Liver (tissue), 9 donors: Measurements from ENCODE around the gene ZNF691. TPM values are rescaled to one million over a fixed set of nuclear protein-coding genes. Genes with fewer than 3 reads are reported as not detected.

ENCODE experiments used
- DNase-seq: peaks from one replicate; pipeline ENCODE4 v3.0.0-alpha.2; 2017; ENCODE audit warnings: low spot score
- H3K27ac ChIP-seq, 2 donors: one replicate each; pipeline ENCODE4 v1.7.0; 2013; ENCODE audit warnings: inconsistent platforms in 2 of 2, low read length in 2 of 2, control low read depth in 1 of 2, low read depth in 1 of 2, mild to moderate bottlenecking in 1 of 2
- H3K27me3 ChIP-seq, 4 donors: one replicate each; pipeline versions ENCODE4 v1.6.1 to v1.7.0; 2013; ENCODE audit warnings: low read length in 3 of 4, inconsistent platforms in 1 of 4, mild to moderate bottlenecking in 1 of 4, moderate library complexity in 1 of 4; ENCODE audit not compliant: control insufficient read depth in 4 of 4, insufficient read depth in 4 of 4
- H3K36me3 ChIP-seq, 4 donors: one replicate each; pipeline versions ENCODE4 v1.6.1 to v1.7.0; 2013; ENCODE audit warnings: low read length in 3 of 4, mild to moderate bottlenecking in 3 of 4, low read depth in 1 of 4, moderate library complexity in 1 of 4; ENCODE audit not compliant: control insufficient read depth in 4 of 4, insufficient read depth in 3 of 4
- H3K4me1 ChIP-seq, 4 donors: one replicate each; pipeline versions ENCODE4 v1.6.1 to v1.7.0; 2013; ENCODE audit warnings: low read length in 3 of 4, mild to moderate bottlenecking in 3 of 4, moderate library complexity in 1 of 4; ENCODE audit not compliant: control insufficient read depth in 4 of 4, insufficient read depth in 4 of 4
- H3K4me3 ChIP-seq, 3 donors: one replicate each; pipeline versions ENCODE4 v1.6.1 to v1.7.0; 2013; ENCODE audit warnings: low read length in 3 of 3, control low read depth in 1 of 3, low read depth in 1 of 3, mild to moderate bottlenecking in 1 of 3
- H3K9ac ChIP-seq, 2 donors: one replicate each; pipeline ENCODE4 v1.7.0; 2013; ENCODE audit warnings: low read length in 2 of 2, mild to moderate bottlenecking in 2 of 2, moderate library complexity in 2 of 2, control low read depth in 1 of 2, low read depth in 1 of 2
- H3K9me3 ChIP-seq, 4 donors: one replicate each; pipeline versions ENCODE4 v1.6.1 to v1.7.0; 2013; ENCODE audit warnings: low read length in 3 of 4; ENCODE audit not compliant: control insufficient read depth in 4 of 4
- EGR1 ChIP-seq, 2 donors: IDR thresholded peaks; 2 replicates each; pipeline ENCODE4 v1.6.1; 2016 to 2018; ENCODE audit warnings: antibody characterized with exemption in 2 of 2, low read depth in 2 of 2
- FOXA1 ChIP-seq: IDR thresholded peaks from 2 replicates; pipeline ENCODE4 v1.6.1; 2016; ENCODE audit warnings: antibody characterized with exemption
- FOXA2 ChIP-seq: IDR thresholded peaks from 2 replicates; pipeline ENCODE4 v1.6.1; 2016; ENCODE audit warnings: antibody characterized with exemption
- GABPA ChIP-seq, 2 donors: IDR thresholded peaks in 1 of 2; conservative IDR thresholded peaks in 1 of 2; 2 replicates each; pipeline ENCODE4 v1.6.1; 2016; ENCODE audit warnings: antibody characterized with exemption in 2 of 2, mild to moderate bottlenecking in 1 of 2, moderate library complexity in 1 of 2
- HNF4A ChIP-seq, 2 donors: conservative IDR thresholded peaks; 2 replicates each; pipeline ENCODE4 v1.6.1; 2016; ENCODE audit warnings: antibody characterized with exemption in 2 of 2, mild to moderate bottlenecking in 2 of 2
- JUND ChIP-seq, 2 donors: IDR thresholded peaks; 2 replicates each; pipeline ENCODE4 v1.6.1; 2016; ENCODE audit warnings: antibody characterized with exemption in 2 of 2
- RAD21 ChIP-seq, 2 donors: IDR thresholded peaks; 2 replicates each; pipeline ENCODE4 v1.6.1; 2016; ENCODE audit warnings: antibody characterized with exemption in 2 of 2, mild to moderate bottlenecking in 2 of 2
- RXRA ChIP-seq, 2 donors: IDR thresholded peaks; 2 replicates each; pipeline ENCODE4 v1.6.1; 2017 to 2018; ENCODE audit warnings: antibody characterized with exemption in 2 of 2, mild to moderate bottlenecking in 1 of 2
- SP1 ChIP-seq: IDR thresholded peaks from 2 replicates; pipeline ENCODE4 v1.6.1; 2018; ENCODE audit warnings: antibody characterized with exemption, mild to moderate bottlenecking
- TAF1 ChIP-seq: conservative IDR thresholded peaks from 2 replicates; pipeline ENCODE4 v1.6.1; 2016; ENCODE audit warnings: antibody characterized with exemption, mild to moderate bottlenecking
- YY1 ChIP-seq: IDR thresholded peaks from 2 replicates; pipeline ENCODE4 v1.6.1; 2016; ENCODE audit warnings: antibody characterized with exemption, mild to moderate bottlenecking
- WGBS: extraction: QIAGEN DNeasy Blood & Tissue Kit; methylation state at CpG from one replicate; pipeline ENCODE4 v1.1.7; 2013; 5-methylcytosine and 5-hydroxymethylcytosine counted together
- polyA plus RNA-seq, 2 donors: library from polyadenylated mRNA; stranded (reverse) in 1 of 2; unstranded in 1 of 2; fragments of 200-250 nt in 1 of 2; fragments of >200 nt in 1 of 2; fragmentation: Nextera tagmentation in 1 of 2; extraction: Ambion mirVana in 1 of 2; gene quantifications; one replicate each; pipeline versions ENCODE4 v1.2.1 to v1.2.3, GENCODE V29; 2013 to 2015
- total RNA-seq, 2 donors: library from RNA; depleted of rRNA; stranded (reverse); fragments of >200 nt; gene quantifications; one replicate each; pipeline ENCODE4 v1.2.3, GENCODE V29; 2014
- TF ChIP-seq, protein P1 (sequence below): IDR thresholded peaks from 2 replicates; pipeline ENCODE4 v1.6.1; 2016; ENCODE audit warnings: antibody characterized with exemption
- TF ChIP-seq, protein P2 (sequence below): IDR thresholded peaks from 2 replicates; pipeline ENCODE4 v1.6.1; 2016; ENCODE audit warnings: antibody characterized with exemption
- TF ChIP-seq, protein P3 (sequence below): fragments of 150-350 bp; IDR thresholded peaks from 2 replicates; pipeline ENCODE4 v1.5.1; 2017; ENCODE audit warnings: improper control_type of control experiment, low read depth, low read length; ENCODE audit not compliant: missing input control
- TF ChIP-seq, protein P4 (sequence below): IDR thresholded peaks from 2 replicates; pipeline ENCODE4 v1.6.1; 2016; ENCODE audit warnings: antibody characterized with exemption
- donor health status: healthy.
- donor health status: healthy.
- donor health status: healthy.
- donor health status: healthy.
- donor health status: healthy.

Gene ZNF691
- total and polyA plus RNA-seq, 4 donors: 2.7 to 8.9 (median 5.5) TPM

DNA sequence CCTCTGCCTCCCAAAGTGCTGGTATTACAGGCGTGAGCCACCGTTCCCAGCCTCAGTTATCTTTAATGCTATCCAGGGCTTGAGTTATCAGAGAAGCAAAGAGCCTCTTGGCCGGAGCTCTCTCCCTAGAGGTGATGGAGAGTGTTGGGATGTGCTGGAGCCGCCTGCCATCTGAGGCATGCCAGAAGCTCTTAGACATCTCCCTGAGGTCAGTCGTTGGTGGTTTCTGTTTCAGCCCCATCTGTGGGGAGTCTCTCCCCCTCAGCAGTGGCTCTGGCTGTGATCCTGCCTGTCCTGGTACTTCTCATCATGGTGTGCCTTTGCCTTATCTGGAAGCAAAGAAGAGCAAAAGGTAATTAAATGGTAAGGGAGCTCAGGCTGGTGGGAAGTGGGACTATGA, 11.6 kb upstream of the ZNF691 start:
- no peak for TF ChIP-seq HNF4A (conservative IDR thresholded peaks at IDR 0.05)
- no peak for TF ChIP-seq YY1
- TF ChIP-seq, protein P1, sequence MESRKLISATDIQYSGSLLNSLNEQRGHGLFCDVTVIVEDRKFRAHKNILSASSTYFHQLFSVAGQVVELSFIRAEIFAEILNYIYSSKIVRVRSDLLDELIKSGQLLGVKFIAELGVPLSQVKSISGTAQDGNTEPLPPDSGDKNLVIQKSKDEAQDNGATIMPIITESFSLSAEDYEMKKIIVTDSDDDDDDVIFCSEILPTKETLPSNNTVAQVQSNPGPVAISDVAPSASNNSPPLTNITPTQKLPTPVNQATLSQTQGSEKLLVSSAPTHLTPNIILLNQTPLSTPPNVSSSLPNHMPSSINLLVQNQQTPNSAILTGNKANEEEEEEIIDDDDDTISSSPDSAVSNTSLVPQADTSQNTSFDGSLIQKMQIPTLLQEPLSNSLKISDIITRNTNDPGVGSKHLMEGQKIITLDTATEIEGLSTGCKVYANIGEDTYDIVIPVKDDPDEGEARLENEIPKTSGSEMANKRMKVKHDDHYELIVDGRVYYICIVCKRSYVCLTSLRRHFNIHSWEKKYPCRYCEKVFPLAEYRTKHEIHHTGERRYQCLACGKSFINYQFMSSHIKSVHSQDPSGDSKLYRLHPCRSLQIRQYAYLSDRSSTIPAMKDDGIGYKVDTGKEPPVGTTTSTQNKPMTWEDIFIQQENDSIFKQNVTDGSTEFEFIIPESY: no peak
- TF ChIP-seq, protein P2, sequence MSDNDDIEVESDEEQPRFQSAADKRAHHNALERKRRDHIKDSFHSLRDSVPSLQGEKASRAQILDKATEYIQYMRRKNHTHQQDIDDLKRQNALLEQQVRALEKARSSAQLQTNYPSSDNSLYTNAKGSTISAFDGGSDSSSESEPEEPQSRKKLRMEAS: no peak
- TF ChIP-seq JUND (IDR thresholded peaks at IDR 0.05): no peak
- H3K9ac ChIP-seq: no peak overlapping the region
- H3K4me3 ChIP-seq: no peak overlapping the region
- no peak overlapping the region for H3K27ac ChIP-seq
- H3K9me3 ChIP-seq: no peaks in the 10 kb centered on the region
- H3K36me3 ChIP-seq: peaks cover 0 to 17% (median 5%) of the 10 kb centered on the region in 4 donors
- no peaks in the 10 kb centered on the region for H3K27me3 ChIP-seq
- H3K4me1 ChIP-seq: no peaks in the 10 kb centered on the region
- DNase-seq: no peak
- 93% methylated on average over 5 of the region's 5 CpGs for WGBS

DNA sequence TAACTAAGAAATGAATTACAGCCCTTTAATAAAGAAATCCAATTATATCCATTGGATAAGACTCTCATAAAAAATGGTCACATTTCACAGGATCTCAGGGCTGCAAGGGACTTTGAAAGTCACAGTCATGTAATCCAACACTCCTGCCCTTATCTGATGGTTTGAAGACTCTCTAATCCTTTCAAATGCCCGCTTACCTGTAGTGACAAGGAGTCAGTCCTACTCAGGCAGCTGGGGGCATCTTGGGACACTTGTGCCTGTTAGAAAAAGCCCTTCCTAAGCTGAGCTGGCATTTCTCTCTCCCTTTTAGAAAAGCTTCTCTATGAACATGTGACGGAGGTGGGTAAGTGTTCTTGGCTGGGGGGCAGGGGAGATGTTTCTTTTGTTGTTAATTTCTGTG, 11.0 kb upstream of the ZNF691 start:
- Histone ChIP-seq H3K9me3 (no peaks in the 10 kb centered on the region), H3K4me3 (no peak overlapping the region), H3K27me3 (no peaks in the 10 kb centered on the region), H3K9ac (no peak overlapping the region), H3K36me3 (peaks cover 0 to 15% (median 4%) of the 10 kb centered on the region in 4 donors), H3K27ac (no peak overlapping the region), H3K4me1 (no peaks in the 10 kb centered on the region)
- TF ChIP-seq TAF1 (no peak), JUND (IDR thresholded peaks at IDR 0.05) (no peak), YY1 (no peak), RXRA (IDR thresholded peaks at IDR 0.05) (no peak)
- 98% methylated on average over 2 of the region's 2 CpGs for WGBS
- no peak for DNase-seq

DNA sequence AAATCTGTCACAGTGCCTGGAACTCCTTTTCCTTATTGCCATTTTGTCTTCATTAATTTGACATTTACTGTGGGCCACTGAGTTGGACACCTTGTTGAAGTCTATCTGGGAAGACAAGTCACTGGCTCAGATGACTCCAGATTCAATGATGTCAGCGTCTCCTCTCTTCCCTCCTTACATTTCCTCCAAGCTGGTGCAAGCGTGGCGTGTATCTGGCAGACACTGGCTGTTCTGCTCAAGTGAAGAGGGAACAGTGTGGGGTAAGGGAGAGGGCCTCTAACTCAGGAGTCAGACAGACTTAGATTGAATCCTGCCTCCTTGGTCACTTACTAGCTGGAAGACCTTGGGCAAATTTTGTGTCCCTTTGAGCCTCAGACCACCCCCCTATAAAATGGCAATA, 8.7 kb upstream of the ZNF691 start:
- H3K4me1 ChIP-seq: no peaks in the 10 kb centered on the region
- no peaks in the 10 kb centered on the region for H3K9me3 ChIP-seq
- 61% methylated on average over 3 of the region's 3 CpGs for WGBS
- peaks cover 1 to 19% (median 12%) of the 10 kb centered on the region in 4 donors for H3K36me3 ChIP-seq
- no peaks in the 10 kb centered on the region for H3K27me3 ChIP-seq
- no peak for DNase-seq
- no peak overlapping the region for H3K9ac ChIP-seq
- H3K4me3 ChIP-seq: no peak overlapping the region
- TF ChIP-seq, protein P1: no peak
- TF ChIP-seq EGR1 (IDR thresholded peaks at IDR 0.05; ENCODE audit: low read depth in 2 of 2) (no peak), RAD21 (IDR thresholded peaks at IDR 0.05) (no peak), RXRA (IDR thresholded peaks at IDR 0.05) (no peak), HNF4A (conservative IDR thresholded peaks at IDR 0.05) (no peak), SP1 (no peak), GABPA (IDR thresholded peaks at IDR 0.05 in 1 of 2, conservative IDR thresholded peaks at IDR 0.05 in 1 of 2) (no peak), FOXA2 (no peak), FOXA1 (no peak), YY1 (no peak), TAF1 (no peak)
- TF ChIP-seq, protein P3, sequence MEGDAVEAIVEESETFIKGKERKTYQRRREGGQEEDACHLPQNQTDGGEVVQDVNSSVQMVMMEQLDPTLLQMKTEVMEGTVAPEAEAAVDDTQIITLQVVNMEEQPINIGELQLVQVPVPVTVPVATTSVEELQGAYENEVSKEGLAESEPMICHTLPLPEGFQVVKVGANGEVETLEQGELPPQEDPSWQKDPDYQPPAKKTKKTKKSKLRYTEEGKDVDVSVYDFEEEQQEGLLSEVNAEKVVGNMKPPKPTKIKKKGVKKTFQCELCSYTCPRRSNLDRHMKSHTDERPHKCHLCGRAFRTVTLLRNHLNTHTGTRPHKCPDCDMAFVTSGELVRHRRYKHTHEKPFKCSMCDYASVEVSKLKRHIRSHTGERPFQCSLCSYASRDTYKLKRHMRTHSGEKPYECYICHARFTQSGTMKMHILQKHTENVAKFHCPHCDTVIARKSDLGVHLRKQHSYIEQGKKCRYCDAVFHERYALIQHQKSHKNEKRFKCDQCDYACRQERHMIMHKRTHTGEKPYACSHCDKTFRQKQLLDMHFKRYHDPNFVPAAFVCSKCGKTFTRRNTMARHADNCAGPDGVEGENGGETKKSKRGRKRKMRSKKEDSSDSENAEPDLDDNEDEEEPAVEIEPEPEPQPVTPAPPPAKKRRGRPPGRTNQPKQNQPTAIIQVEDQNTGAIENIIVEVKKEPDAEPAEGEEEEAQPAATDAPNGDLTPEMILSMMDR: no peak
- TF ChIP-seq, protein P2: no peak
- TF ChIP-seq, protein P4, sequence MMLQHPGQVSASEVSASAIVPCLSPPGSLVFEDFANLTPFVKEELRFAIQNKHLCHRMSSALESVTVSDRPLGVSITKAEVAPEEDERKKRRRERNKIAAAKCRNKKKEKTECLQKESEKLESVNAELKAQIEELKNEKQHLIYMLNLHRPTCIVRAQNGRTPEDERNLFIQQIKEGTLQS: no peak
- H3K27ac ChIP-seq: no peak overlapping the region
